Neural cell (in vitro differentiated cells): ENCODE measurements around the gene PTTG1IP. TPM values are rescaled to one million over a fixed set of nuclear protein-coding genes. Genes with fewer than 3 reads are reported as not detected.

ENCODE experiments used
- H2AFZ ChIP-seq: fragments of 200-600, 300-800 bp; sonication (generic), shearing (Covaris generic); 2 replicates; pipeline ENCODE4 v1.6.0; 2014; ENCODE audit warnings: low read depth, mild to moderate bottlenecking, antibody characterized with exemption, low read length, moderate library complexity
- H3F3A ChIP-seq: fragments of 200-600 bp; shearing (Covaris generic); 2 replicates; pipeline ENCODE4 v1.6.1; 2016; ENCODE audit warnings: mild to moderate bottlenecking, moderate library complexity, mixed read lengths, antibody characterized with exemption, low read length; ENCODE audit not compliant: insufficient read depth, poor library complexity, severe bottlenecking
- H3K27ac ChIP-seq: fragments of 200-600, 300-800 bp; sonication (generic), shearing (Covaris generic); 2 replicates; pipeline ENCODE4 v1.5.1; 2014; ENCODE audit warnings: mild to moderate bottlenecking, low read length, moderate library complexity
- H3K27me3 ChIP-seq: fragments of 300-800, 200-600 bp; sonication (generic), shearing (Covaris generic); 2 replicates; pipeline ENCODE4 v1.6.0; 2014; ENCODE audit warnings: mild to moderate bottlenecking, low read depth, low read length, moderate library complexity; ENCODE audit not compliant: insufficient read depth
- H3K36me3 ChIP-seq: fragments of 300-800, 200-600 bp; sonication (generic), shearing (Covaris generic); 2 replicates; pipeline ENCODE4 v1.5.1; 2014; ENCODE audit warnings: mild to moderate bottlenecking, antibody characterized with exemption, low read length, moderate library complexity; ENCODE audit not compliant: insufficient read depth
- H3K4me2 ChIP-seq: fragments of 300-800, 200-600 bp; sonication (generic), shearing (Covaris generic); 2 replicates; pipeline ENCODE4 v1.6.0; 2014; ENCODE audit warnings: mild to moderate bottlenecking, low read length
- H3K4me3 ChIP-seq: fragments of 300-800, 200-600 bp; sonication (generic), shearing (Covaris generic); 2 replicates; pipeline ENCODE4 v1.5.1; 2014; ENCODE audit warnings: mild to moderate bottlenecking, low read length, moderate library complexity
- H3K79me2 ChIP-seq: fragments of 200-600 bp; shearing (Covaris generic); replicated peaks from 2 replicates; pipeline ENCODE4 v1.6.0; 2014; ENCODE audit warnings: mild to moderate bottlenecking, low read length, moderate library complexity; ENCODE audit not compliant: insufficient read depth
- H3K9ac ChIP-seq: fragments of 300-800, 200-600 bp; sonication (generic), shearing (Covaris generic); 2 replicates; pipeline ENCODE4 v1.6.1; 2016; ENCODE audit warnings: mild to moderate bottlenecking, low read length, mixed read lengths
- H3K9me2 ChIP-seq: fragments of 200-600 bp; shearing (Covaris generic); 2 replicates; pipeline ENCODE4 v1.6.1; 2016; ENCODE audit warnings: mild to moderate bottlenecking, low read length, mixed read lengths; ENCODE audit not compliant: insufficient read depth
- H3K9me3 ChIP-seq: fragments of 200-600, 300-800 bp; sonication (generic), shearing (Covaris generic); 2 replicates; pipeline ENCODE4 v1.6.1; 2016; ENCODE audit warnings: mild to moderate bottlenecking, mixed run types, low read length, moderate library complexity, mixed read lengths
- H4K20me1 ChIP-seq: fragments of 200-600 bp; shearing (Covaris generic); 2 replicates; pipeline ENCODE4 v1.6.1; 2016; ENCODE audit warnings: mild to moderate bottlenecking, mixed run types; ENCODE audit not compliant: insufficient read depth
- CTCF ChIP-seq: fragments of 450-650 bp; IDR thresholded peaks from 2 replicates; pipeline ENCODE4 v1.5.1; 2014; ENCODE audit warnings: antibody characterized with exemption, mild to moderate bottlenecking, moderate library complexity; ENCODE audit not compliant: poor library complexity, severe bottlenecking
- EP300 ChIP-seq: fragments of 450-650 bp; conservative IDR thresholded peaks from 2 replicates; pipeline ENCODE4 v1.6.1; 2014; ENCODE audit warnings: antibody characterized with exemption, mild to moderate bottlenecking, moderate library complexity; ENCODE audit not compliant: poor library complexity, severe bottlenecking
- EZH2 ChIP-seq: fragments of 200-600, 300-800 bp; shearing (Covaris generic), sonication (generic); IDR thresholded peaks from 2 replicates; pipeline ENCODE4 v1.6.1; 2014; ENCODE audit warnings: antibody characterized with exemption, low read length, borderline replicate concordance, mild to moderate bottlenecking; ENCODE audit not compliant: insufficient read depth, poor library complexity, severe bottlenecking
- MXI1 ChIP-seq: fragments of 450-650 bp; conservative IDR thresholded peaks from 2 replicates; pipeline ENCODE4 v1.6.1; 2014; ENCODE audit warnings: antibody characterized with exemption, mild to moderate bottlenecking; ENCODE audit not compliant: poor library complexity, severe bottlenecking
- POLR2AphosphoS5 ChIP-seq: IDR thresholded peaks from 2 replicates; pipeline ENCODE4 v1.6.1; 2012
- RAD21 ChIP-seq: fragments of 450-650 bp; conservative IDR thresholded peaks from 2 replicates; pipeline ENCODE4 v1.6.1; 2014; ENCODE audit warnings: antibody characterized with exemption, mild to moderate bottlenecking, moderate library complexity
- SMC3 ChIP-seq: fragments of 450-650 bp; conservative IDR thresholded peaks from 2 replicates; pipeline ENCODE4 v1.6.1; 2014; ENCODE audit warnings: antibody characterized with exemption, mild to moderate bottlenecking, moderate library complexity; ENCODE audit not compliant: poor library complexity
- TAF1 ChIP-seq: IDR thresholded peaks from 2 replicates; pipeline ENCODE4 v1.6.1; 2012; ENCODE audit warnings: low read depth
- polyA plus RNA-seq: library from polyadenylated mRNA; depleted of rRNA; stranded (reverse); fragments of >200 nt; gene quantifications from 2 replicates; pipeline ENCODE4 v1.2.3, GENCODE V29; 2014
- TF ChIP-seq, protein P1 (sequence below): IDR thresholded peaks from 2 replicates; pipeline ENCODE4 v1.6.1; 2012; ENCODE audit warnings: borderline replicate concordance

The PTTG1IP gene
- polyA plus RNA-seq, 1 donor from 2014 or later, result 152 TPM

DNA sequence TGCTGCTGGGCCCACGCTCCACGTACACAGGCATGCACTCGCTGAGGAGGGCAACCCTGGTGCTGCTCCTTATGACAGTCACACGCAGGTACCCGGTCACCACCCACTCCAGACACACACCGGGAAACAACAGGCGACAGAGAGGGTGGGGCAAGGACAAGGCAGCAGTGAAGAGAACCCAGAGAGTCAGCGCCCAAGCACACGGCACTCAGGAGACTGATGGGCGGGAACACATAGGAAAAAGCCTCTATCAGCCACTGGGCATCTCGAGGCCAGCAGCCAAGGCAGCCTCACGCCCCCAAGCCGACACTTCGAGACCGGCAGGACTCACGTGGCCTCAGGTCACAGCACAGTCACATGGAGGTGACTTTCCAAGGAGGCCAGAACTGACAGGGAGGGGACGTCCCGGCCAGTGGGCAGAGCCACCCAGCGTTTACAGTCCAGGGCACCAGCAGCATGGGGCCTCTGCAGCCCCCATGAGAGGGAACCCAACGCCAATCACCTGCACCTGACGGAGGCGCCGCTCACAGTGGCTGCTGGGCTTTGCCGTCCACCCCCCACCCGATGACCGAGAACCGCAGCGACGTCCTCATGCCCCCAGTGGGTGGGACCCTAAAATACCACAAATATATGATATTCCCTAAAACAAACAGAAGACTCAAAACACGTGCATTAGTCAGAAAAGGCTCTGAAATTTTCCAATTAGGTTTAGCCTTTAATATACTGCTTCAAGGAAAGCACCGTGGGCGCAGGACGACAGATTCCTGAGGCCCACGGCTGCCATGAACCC, 19.7 kb downstream of the PTTG1IP start:
- Histone ChIP-seq H3K27me3 (no peaks in the 10 kb centered on the region), H3K36me3 (peaks cover 5% of the 10 kb centered on the region)

GRCh38 chr21:44850905-44851657, 22.4 kb downstream of the PTTG1IP start:
- H3K36me3 ChIP-seq, result no peaks in the 10 kb centered on the region
- no peak overlapping the region for H3K9ac ChIP-seq
- no peak overlapping the region for H2AFZ ChIP-seq
- no peaks in the 10 kb centered on the region for H3F3A ChIP-seq
- H3K9me3 ChIP-seq, result no peaks in the 10 kb centered on the region
- H4K20me1 ChIP-seq, result peaks cover 4% of the 10 kb centered on the region
- no peak overlapping the region for H3K4me3 ChIP-seq
- H3K79me2 ChIP-seq, result no peaks in the 10 kb centered on the region
- H3K4me2 ChIP-seq, result no peak overlapping the region
- H3K27ac ChIP-seq, result no peak overlapping the region
- H3K9me2 ChIP-seq, result no peaks in the 10 kb centered on the region
- H3K27me3 ChIP-seq, result no peaks in the 10 kb centered on the region
- TF ChIP-seq SMC3 (no peak), TAF1 (no peak), CTCF (no peak), MXI1 (no peak), RAD21 (no peak)
- TF ChIP-seq, protein P1, sequence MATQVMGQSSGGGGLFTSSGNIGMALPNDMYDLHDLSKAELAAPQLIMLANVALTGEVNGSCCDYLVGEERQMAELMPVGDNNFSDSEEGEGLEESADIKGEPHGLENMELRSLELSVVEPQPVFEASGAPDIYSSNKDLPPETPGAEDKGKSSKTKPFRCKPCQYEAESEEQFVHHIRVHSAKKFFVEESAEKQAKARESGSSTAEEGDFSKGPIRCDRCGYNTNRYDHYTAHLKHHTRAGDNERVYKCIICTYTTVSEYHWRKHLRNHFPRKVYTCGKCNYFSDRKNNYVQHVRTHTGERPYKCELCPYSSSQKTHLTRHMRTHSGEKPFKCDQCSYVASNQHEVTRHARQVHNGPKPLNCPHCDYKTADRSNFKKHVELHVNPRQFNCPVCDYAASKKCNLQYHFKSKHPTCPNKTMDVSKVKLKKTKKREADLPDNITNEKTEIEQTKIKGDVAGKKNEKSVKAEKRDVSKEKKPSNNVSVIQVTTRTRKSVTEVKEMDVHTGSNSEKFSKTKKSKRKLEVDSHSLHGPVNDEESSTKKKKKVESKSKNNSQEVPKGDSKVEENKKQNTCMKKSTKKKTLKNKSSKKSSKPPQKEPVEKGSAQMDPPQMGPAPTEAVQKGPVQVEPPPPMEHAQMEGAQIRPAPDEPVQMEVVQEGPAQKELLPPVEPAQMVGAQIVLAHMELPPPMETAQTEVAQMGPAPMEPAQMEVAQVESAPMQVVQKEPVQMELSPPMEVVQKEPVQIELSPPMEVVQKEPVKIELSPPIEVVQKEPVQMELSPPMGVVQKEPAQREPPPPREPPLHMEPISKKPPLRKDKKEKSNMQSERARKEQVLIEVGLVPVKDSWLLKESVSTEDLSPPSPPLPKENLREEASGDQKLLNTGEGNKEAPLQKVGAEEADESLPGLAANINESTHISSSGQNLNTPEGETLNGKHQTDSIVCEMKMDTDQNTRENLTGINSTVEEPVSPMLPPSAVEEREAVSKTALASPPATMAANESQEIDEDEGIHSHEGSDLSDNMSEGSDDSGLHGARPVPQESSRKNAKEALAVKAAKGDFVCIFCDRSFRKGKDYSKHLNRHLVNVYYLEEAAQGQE, result no peak

More for the DNA sequence above, 19.7 kb downstream of the PTTG1IP start:
- H3F3A ChIP-seq, result no peaks in the 10 kb centered on the region
- H3K4me2 ChIP-seq, result no peak overlapping the region
- peaks cover 7% of the 10 kb centered on the region for H3K79me2 ChIP-seq
- no peak overlapping the region for H3K27ac ChIP-seq
- TF ChIP-seq RAD21 (no peak), EP300 (no peak), SMC3 (no peak), CTCF (no peak), EZH2 (no peak), TAF1 (no peak), MXI1 (no peak), POLR2AphosphoS5 (no peak)
- TF ChIP-seq, protein P1, result no peak
- no peak overlapping the region for H2AFZ ChIP-seq
- no peak overlapping the region for H3K4me3 ChIP-seq
- no peaks in the 10 kb centered on the region for H3K9me3 ChIP-seq
- no peak overlapping the region for H3K9ac ChIP-seq
- peaks cover 4% of the 10 kb centered on the region for H4K20me1 ChIP-seq
- H3K9me2 ChIP-seq, result no peaks in the 10 kb centered on the region
